Measurements from ENCODE around the gene BORCS5.

BORCS5 gene

GRCh38 chr12:12353807-12354206, 3.1 kb upstream of the BORCS5 start:
- no peak for FAIRE-seq

GRCh38 chr12:12356467-12356895, 397 bp upstream of the BORCS5 start:
- no peak for FAIRE-seq

GRCh38 chr12:12357719-12358461, 1.0 kb downstream of the BORCS5 start:
- no peak for FAIRE-seq

GRCh38 chr12:12358528-12358927, 1.6 kb downstream of the BORCS5 start:
- FAIRE-seq: no peak

GRCh38 chr12:12364787-12365445, 8.0 kb downstream of the BORCS5 start:
- no peak for FAIRE-seq

GRCh38 chr12:12365446-12365802, 8.5 kb downstream of the BORCS5 start:
- FAIRE-seq: no peak

GRCh38 chr12:12365931-12366431, 9.1 kb downstream of the BORCS5 start:
- no peak for FAIRE-seq

- FAIRE-seq: no peak
Measured at GRCh38 chr12:12366701-12367481, 10.0 kb downstream of the BORCS5 start.

- FAIRE-seq: no peak
Measured at GRCh38 chr12:12367482-12367998, 10.7 kb downstream of the BORCS5 start.

- no peak for FAIRE-seq
Measured at GRCh38 chr12:12372946-12373722, 16.3 kb downstream of the BORCS5 start.

GRCh38 chr12:12376646-12377448, 20.0 kb downstream of the BORCS5 start:
- FAIRE-seq: peak; percentile 99

- FAIRE-seq: no peak
Measured at GRCh38 chr12:12378616-12379015, 21.7 kb downstream of the BORCS5 start.

GRCh38 chr12:12379831-12380730, 23.2 kb downstream of the BORCS5 start:
- no peak for FAIRE-seq

- no peak for FAIRE-seq
Measured at GRCh38 chr12:12380949-12381593, 24.2 kb downstream of the BORCS5 start.

GRCh38 chr12:12381982-12382381, 25.1 kb downstream of the BORCS5 start:
- FAIRE-seq: no peak

- no peak for FAIRE-seq
Measured at GRCh38 chr12:12384571-12385340, 27.9 kb downstream of the BORCS5 start.

GRCh38 chr12:12387501-12387900, 30.6 kb downstream of the BORCS5 start:
- no peak for FAIRE-seq

- FAIRE-seq: no peak
Measured at GRCh38 chr12:12392413-12392812, 35.5 kb downstream of the BORCS5 start.

- FAIRE-seq: no peak
Measured at GRCh38 chr12:12393171-12393570, 36.3 kb downstream of the BORCS5 start.
